NOMO-1 treated with dmso at 0.1 percent for 144 hours (cell line): Measurements from ENCODE around the gene STAC2.

Experiments
- DNase-seq: peaks from one replicate; lab custom pipeline; 2025; ENCODE audit not compliant: unreplicated experiment; lab: John Stamatoyannopoulos, UW

Gene STAC2

DNA sequence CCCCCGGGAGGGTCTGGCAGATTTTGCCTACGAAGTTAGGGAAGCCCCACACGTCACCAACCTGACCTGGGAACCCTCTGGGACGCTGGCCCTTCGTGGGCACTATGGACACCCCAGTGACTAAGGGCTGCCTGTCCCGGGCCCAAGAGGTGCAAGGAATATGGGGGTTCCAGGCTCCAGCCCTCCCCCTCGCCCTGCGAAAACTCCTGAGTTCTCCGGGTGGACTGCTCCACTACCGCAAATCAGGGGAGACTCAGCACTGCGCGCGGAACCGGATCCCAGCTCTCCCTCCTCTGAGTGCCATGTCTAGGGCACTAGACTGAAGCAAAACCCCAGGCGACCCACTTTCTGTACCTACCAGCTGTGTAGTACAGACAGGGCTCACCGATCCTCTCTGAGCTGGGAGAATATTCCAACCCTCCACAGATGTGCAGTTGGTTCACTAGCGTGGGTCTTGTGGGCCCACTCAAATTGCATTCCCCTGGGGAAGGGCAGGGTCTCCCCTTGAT, 59.9 kb downstream of the STAC2 start, which contains the start of gene ARL5C:
ARL5C (minus strand) TSS at position 321 of the 509 bp plus-strand sequence. CDS start 401 bp downstream, outside the sequence.
- no peak for DNase-seq

DNA sequence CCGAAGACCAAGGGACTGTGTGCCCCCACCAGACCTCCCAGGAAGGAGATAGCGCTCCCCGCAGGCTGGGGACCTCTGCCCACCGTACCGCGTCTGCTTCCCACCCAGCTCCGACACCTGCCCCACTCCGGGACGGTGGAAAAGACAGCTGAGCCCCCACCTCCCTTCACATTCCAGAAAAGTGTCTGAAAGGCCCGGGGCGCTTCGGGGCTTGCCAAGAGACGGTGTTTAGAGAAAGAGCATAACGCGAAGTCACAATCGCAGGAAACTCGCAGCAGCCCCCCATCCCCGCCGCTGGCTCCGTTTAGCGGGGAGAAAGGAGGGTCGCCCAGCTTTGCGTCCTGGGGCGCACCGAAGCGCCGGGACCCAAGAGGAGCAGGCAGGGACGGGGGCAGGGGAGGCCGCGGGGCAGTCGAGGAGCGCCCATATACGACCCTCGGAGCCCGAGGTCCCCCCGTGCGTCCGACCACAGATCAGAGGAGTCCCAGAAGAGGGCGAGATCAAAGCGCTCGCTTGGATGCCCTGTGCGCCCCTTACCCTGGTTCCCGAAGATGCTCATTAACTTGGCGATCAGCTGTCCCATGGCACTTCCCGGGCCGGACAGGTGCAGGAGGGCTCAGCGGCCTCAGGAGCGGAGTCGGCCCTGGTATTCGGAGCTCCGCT, 60.4 kb downstream of the STAC2 start:
- DNase-seq, result no peak

GRCh38 chr17:39164675-39165143, 61.0 kb downstream of the STAC2 start:
- DNase-seq, result peak; percentile 95

GRCh38 chr17:39161962-39162361, 63.8 kb downstream of the STAC2 start:
- no peak for DNase-seq
